ENCODE measurements around the gene MARVELD3.
A peak's percentile ranks its signal among the peaks of the same experiment; 100 is the strongest.
"Not testable (repeated sequence)": the region's sequence is repeated elsewhere in the genome, so short reads cannot be mapped to it uniquely, and the experiment has no call there.

MARVELD3 gene

DNA sequence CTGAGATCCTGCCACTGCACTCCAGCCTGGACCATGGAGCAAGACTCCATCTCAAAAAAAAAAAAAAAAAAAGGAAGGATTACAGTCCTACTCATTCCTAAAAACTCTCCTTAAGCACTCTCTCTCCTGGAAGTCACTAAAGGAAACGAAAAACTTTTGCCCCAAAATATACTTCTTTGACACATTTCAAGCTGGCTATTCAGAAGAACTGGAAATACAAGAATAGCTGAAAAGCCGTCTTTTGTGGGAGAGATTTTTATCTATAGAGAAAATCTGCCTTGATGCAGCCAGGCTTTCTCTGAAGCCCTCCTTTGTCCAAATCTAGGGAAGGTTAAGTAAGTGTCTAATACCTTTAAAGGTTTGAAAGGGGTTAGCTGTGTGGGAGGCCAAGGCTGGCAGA lies 16.9 kb upstream of the MARVELD3 start:
- Histone ChIP-seq H3K79me2 (ENCODE audit: insufficient read depth, low read length) (no peaks in the 10 kb centered on the region), H3K4me1 (ENCODE audit: insufficient read depth, low read length, severe bottlenecking) (no peaks in the 10 kb centered on the region), H3K9me3 (ENCODE audit: low read length) (no peaks in the 10 kb centered on the region), H3K4me2 (ENCODE audit: low read length) (no peak overlapping the region), H3F3A (ENCODE audit: insufficient read depth, low read length) (no peaks in the 10 kb centered on the region), H4K20me1 (ENCODE audit: insufficient read depth, low read length) (no peaks in the 10 kb centered on the region), H3K27me3 (ENCODE audit: insufficient read depth, low read length) (no peaks in the 10 kb centered on the region), H3K9ac (ENCODE audit: low read length) (no peak overlapping the region), H2AFZ (ENCODE audit: low read length) (no peak overlapping the region), H3K36me3 (ENCODE audit: insufficient read depth, low read length) (no peaks in the 10 kb centered on the region), H3K27ac (ENCODE audit: low read depth, low read length, poor library complexity, severe bottlenecking) (no peak overlapping the region), H3K4me3 (ENCODE audit: low read depth, low read length, poor library complexity, severe bottlenecking) (no peak overlapping the region), H3K9me2 (ENCODE audit: low read depth, low read length) (no peaks in the 10 kb centered on the region)
- TF ChIP-seq, protein P1, sequence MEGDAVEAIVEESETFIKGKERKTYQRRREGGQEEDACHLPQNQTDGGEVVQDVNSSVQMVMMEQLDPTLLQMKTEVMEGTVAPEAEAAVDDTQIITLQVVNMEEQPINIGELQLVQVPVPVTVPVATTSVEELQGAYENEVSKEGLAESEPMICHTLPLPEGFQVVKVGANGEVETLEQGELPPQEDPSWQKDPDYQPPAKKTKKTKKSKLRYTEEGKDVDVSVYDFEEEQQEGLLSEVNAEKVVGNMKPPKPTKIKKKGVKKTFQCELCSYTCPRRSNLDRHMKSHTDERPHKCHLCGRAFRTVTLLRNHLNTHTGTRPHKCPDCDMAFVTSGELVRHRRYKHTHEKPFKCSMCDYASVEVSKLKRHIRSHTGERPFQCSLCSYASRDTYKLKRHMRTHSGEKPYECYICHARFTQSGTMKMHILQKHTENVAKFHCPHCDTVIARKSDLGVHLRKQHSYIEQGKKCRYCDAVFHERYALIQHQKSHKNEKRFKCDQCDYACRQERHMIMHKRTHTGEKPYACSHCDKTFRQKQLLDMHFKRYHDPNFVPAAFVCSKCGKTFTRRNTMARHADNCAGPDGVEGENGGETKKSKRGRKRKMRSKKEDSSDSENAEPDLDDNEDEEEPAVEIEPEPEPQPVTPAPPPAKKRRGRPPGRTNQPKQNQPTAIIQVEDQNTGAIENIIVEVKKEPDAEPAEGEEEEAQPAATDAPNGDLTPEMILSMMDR (IDR thresholded peaks at IDR 0.05; ENCODE audit: low read length), result no peak
- no peak for TF ChIP-seq EZH2 (IDR thresholded peaks at IDR 0.05; ENCODE audit: borderline replicate concordance, low read length)

GRCh38 chr16:71610447-71610846 lies 15.5 kb upstream of the MARVELD3 start:
- H3K27ac ChIP-seq (ENCODE audit: low read depth, low read length, poor library complexity, severe bottlenecking), result no peak overlapping the region
- H3K4me2 ChIP-seq (ENCODE audit: low read length), result no peak overlapping the region
- no peaks in the 10 kb centered on the region for H3F3A ChIP-seq (ENCODE audit: insufficient read depth, low read length)
- no peaks in the 10 kb centered on the region for H3K79me2 ChIP-seq (ENCODE audit: insufficient read depth, low read length)
- no peaks in the 10 kb centered on the region for H3K4me1 ChIP-seq (ENCODE audit: insufficient read depth, low read length, severe bottlenecking)
- H4K20me1 ChIP-seq (ENCODE audit: insufficient read depth, low read length), result no peaks in the 10 kb centered on the region
- TF ChIP-seq, protein P1 (IDR thresholded peaks at IDR 0.05; ENCODE audit: low read length), result no peak
- no peak for TF ChIP-seq EZH2 (IDR thresholded peaks at IDR 0.05; ENCODE audit: borderline replicate concordance, low read length)
- H3K9me3 ChIP-seq (ENCODE audit: low read length), result no peaks in the 10 kb centered on the region
- H3K9me2 ChIP-seq (ENCODE audit: low read depth, low read length), result no peaks in the 10 kb centered on the region
- H3K27me3 ChIP-seq (ENCODE audit: insufficient read depth, low read length), result no peaks in the 10 kb centered on the region
- H3K36me3 ChIP-seq (ENCODE audit: insufficient read depth, low read length), result no peaks in the 10 kb centered on the region
- no peak overlapping the region for H3K9ac ChIP-seq (ENCODE audit: low read length)
- H2AFZ ChIP-seq (ENCODE audit: low read length), result no peak overlapping the region
- no peak overlapping the region for H3K4me3 ChIP-seq (ENCODE audit: low read depth, low read length, poor library complexity, severe bottlenecking)

DNA sequence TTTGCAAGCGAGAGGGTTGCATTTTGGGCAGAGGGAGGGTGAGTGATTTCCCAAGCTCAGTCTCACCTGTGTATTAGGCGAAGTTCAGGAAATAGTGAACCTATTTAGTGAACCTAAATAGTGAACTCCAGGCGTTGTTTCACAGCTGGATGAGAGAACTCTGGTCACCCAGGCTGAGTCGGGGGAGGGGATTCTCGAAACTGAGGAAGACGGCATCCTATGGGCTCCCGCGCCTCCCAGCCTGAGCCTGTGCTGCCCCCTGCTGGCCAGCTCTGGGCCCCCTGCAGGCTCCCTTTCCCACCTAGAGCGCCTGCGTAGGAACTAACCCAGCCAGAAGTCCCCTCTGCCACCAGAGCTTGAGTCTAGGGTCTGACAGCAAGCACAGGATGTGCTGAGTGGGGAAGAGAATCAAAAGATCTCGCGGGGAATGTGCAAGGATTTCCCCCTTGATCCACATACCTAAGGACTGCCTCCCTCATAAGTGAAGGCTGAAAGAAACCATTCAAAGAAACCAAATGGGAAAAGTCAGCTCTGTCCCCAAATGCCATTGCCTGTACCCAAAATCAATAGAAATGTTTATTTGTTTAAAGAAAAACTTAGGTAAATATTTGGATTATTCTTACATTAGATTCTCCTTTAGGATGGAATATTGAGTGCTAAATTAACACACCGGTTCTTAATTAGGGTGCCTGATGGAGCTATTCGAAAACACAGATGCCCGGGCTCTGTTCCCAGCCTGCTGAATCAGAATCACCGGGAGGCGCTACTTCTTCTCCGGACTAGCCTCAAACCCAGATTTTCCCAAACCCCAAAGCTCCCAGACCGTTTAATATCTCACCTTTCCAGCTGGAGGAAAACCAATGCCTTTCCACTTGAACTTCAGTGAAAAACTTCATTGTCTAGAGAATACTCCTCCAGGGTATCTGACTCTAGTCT lies 14.8 kb upstream of the MARVELD3 start:
- Histone ChIP-seq H3K4me3 (ENCODE audit: low read depth, low read length, poor library complexity, severe bottlenecking) (no peak overlapping the region), H3K79me2 (ENCODE audit: insufficient read depth, low read length) (no peaks in the 10 kb centered on the region), H3K9me2 (ENCODE audit: low read depth, low read length) (no peaks in the 10 kb centered on the region), H4K20me1 (ENCODE audit: insufficient read depth, low read length) (no peaks in the 10 kb centered on the region), H3K4me1 (ENCODE audit: insufficient read depth, low read length, severe bottlenecking) (no peaks in the 10 kb centered on the region), H3K9ac (ENCODE audit: low read length) (no peak overlapping the region), H3K9me3 (ENCODE audit: low read length) (no peaks in the 10 kb centered on the region), H3K27ac (ENCODE audit: low read depth, low read length, poor library complexity, severe bottlenecking) (no peak overlapping the region), H3K36me3 (ENCODE audit: insufficient read depth, low read length) (no peaks in the 10 kb centered on the region), H2AFZ (ENCODE audit: low read length) (no peak overlapping the region), H3K27me3 (ENCODE audit: insufficient read depth, low read length) (no peaks in the 10 kb centered on the region), H3K4me2 (ENCODE audit: low read length) (no peak overlapping the region), H3F3A (ENCODE audit: insufficient read depth, low read length) (no peaks in the 10 kb centered on the region)
- TF ChIP-seq, protein P1 (IDR thresholded peaks at IDR 0.05; ENCODE audit: low read length), result peak; percentile 75
- TF ChIP-seq EZH2 (IDR thresholded peaks at IDR 0.05; ENCODE audit: borderline replicate concordance, low read length), result no peak

DNA sequence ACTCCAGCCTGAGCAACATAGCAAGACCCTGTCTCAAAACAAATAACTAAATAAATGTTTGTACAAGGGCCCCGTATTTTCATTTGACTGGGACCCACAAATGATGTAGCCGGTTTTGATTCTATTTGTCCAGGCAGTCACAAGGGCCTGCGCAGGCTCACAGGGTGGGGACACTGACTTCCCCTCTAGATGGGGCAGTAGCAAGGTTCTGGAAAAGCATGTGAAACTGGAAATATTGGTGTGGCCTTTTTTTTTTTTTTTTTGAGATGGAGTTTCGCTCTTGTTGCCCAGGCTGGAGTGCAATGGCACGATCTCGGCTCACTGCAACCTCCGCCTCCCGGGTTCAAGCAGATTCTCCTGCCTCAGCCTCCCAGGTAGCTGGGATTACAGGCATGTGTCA lies 11.0 kb upstream of the MARVELD3 start:
- not testable (repeated sequence) for H3F3A ChIP-seq (ENCODE audit: insufficient read depth, low read length); H3K9me3 ChIP-seq (ENCODE audit: low read length); H2AFZ ChIP-seq (ENCODE audit: low read length); H3K9me2 ChIP-seq (ENCODE audit: low read depth, low read length); H4K20me1 ChIP-seq (ENCODE audit: insufficient read depth, low read length); H3K4me2 ChIP-seq (ENCODE audit: low read length); H3K4me3 ChIP-seq (ENCODE audit: low read depth, low read length, poor library complexity, severe bottlenecking); H3K36me3 ChIP-seq (ENCODE audit: insufficient read depth, low read length); H3K9ac ChIP-seq (ENCODE audit: low read length); H3K27ac ChIP-seq (ENCODE audit: low read depth, low read length, poor library complexity, severe bottlenecking); H3K27me3 ChIP-seq (ENCODE audit: insufficient read depth, low read length); H3K4me1 ChIP-seq (ENCODE audit: insufficient read depth, low read length, severe bottlenecking); H3K79me2 ChIP-seq (ENCODE audit: insufficient read depth, low read length)
